ENCODE measurements around the gene GRID1.

The GRID1 gene

DNA sequence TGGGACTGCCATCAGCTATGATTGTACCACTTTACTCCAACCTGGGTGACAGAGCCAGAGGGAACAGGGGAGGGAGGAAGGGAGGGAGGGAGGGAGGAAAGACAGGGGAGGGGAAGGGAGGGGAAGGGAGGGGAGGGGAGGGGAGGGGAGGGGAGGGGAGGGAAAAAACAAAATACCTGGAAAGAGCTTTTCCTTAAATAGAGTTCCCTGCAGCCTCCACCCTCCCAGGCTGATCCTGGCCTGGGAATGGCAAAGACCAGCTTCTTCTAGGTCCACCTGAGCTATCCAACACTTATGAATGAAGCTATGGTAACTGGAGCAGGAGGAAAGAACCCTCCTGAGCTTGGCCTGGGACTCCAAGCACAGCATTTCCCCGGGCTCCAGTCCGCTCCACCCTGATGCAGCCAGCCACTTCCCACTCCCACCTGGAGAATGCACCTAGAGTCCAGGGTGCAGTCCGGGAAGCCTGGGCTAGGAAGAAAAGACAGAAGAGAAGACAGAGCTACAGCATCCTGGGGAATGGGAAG is 66.1 kb downstream of the GRID1 start:
- Mint-ChIP-seq H3K4me3 (no peak overlapping the region), H3K27ac (no peak overlapping the region), H3K27me3 (peaks cover 1% of the 10 kb centered on the region), H3K36me3 (no peaks in the 10 kb centered on the region), H3K4me1 (ENCODE audit: low read depth) (no peaks in the 10 kb centered on the region), H3K9me3 (ENCODE audit: low read depth) (no peaks in the 10 kb centered on the region)

DNA sequence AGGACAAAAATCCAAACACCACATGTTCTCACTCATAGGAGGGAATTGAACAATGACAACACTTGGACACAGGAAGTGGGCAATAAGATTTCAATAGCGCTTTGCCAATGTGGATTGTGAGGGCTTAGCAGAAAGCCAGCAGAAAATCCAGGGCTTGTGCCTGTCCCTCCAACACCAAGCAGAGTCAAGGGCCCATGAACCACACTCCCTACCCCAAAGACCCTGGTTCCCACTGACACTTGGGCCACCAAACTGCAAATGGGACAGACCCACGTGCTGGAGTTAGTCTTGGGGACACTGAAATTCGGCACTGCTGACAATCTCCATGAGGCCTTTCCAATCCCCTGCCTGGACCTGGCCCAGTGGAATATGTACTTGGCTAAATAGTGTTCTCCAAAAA is 67.0 kb downstream of the GRID1 start:
- Mint-ChIP-seq H3K36me3 (no peaks in the 10 kb centered on the region), H3K4me1 (ENCODE audit: low read depth) (no peaks in the 10 kb centered on the region), H3K4me3 (no peak overlapping the region), H3K9me3 (ENCODE audit: low read depth) (no peaks in the 10 kb centered on the region), H3K27me3 (peaks cover 1% of the 10 kb centered on the region), H3K27ac (no peak overlapping the region)

DNA sequence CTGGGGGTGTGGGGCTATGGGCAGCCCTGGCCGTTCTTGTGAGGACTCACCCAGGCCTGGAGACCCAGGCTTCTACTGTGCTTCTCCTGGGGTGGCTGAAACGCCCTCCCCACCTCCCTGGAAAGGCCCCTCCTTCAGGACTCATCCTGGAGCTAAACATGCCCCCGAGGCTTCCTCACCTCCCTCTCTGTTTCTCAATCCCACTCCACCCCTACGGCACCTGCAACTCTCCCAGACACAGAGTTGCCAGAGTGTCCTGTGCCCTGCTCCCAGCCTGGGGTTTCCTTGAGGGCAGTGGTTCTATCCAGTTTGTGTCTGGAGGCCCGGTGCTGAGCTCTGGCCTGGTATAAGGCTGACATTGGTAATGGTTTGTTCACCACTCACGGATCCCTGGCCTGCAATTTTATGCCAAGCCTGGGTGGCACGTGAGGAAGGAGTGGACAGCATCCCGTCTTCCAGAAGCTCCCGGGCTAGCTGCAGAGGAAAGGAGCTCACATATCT is 68.0 kb downstream of the GRID1 start:
- Mint-ChIP-seq H3K27ac (no peak overlapping the region), H3K4me1 (ENCODE audit: low read depth) (no peaks in the 10 kb centered on the region), H3K36me3 (no peaks in the 10 kb centered on the region), H3K9me3 (ENCODE audit: low read depth) (no peaks in the 10 kb centered on the region), H3K27me3 (peaks cover 1% of the 10 kb centered on the region), H3K4me3 (no peak overlapping the region)

DNA sequence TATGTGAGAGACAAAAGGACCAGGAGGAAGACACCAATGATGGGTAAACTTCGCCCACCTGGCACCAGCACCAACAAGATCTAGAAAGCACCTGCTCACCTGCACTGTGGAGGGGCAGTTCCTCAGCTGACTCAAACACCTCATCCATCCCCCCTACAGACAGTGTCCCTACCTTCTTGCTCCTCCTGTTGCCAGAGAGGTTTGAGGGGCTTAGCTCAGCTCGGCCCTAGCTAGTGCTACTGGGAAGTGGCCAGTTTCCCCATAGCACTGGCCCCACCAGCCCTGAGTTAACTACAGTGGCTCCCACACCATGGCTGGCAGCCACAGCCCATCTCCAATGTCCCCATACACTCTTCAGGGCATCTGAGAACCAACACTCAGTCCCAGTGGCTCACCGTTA is 70.8 kb downstream of the GRID1 start:
- Mint-ChIP-seq H3K27me3 (no peaks in the 10 kb centered on the region), H3K4me3 (no peak overlapping the region), H3K4me1 (ENCODE audit: low read depth) (no peaks in the 10 kb centered on the region), H3K9me3 (ENCODE audit: low read depth) (no peaks in the 10 kb centered on the region), H3K27ac (no peak overlapping the region), H3K36me3 (no peaks in the 10 kb centered on the region)

DNA sequence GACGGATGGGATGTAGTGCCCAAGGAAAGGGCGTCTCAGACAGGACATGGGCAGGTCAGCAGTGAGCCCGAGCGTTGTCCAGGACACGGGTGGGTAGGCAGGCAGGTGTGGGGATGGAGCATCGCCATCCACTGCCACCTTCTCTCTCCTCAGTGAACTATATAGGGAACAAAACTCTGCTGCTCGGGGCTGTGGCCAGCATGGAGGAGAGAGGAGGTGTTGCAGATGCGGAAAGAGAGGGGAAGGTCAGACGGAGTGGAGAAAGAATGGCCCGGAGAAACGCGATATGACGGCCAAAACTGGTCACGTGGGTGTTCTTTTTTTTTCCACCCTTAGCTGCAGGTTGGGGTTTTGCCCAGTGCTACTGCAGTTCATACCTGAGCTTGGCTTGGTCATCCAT is 71.2 kb downstream of the GRID1 start:
- Mint-ChIP-seq H3K27me3 (no peaks in the 10 kb centered on the region), H3K27ac (no peak overlapping the region), H3K36me3 (no peaks in the 10 kb centered on the region), H3K9me3 (ENCODE audit: low read depth) (no peaks in the 10 kb centered on the region), H3K4me1 (ENCODE audit: low read depth) (no peaks in the 10 kb centered on the region), H3K4me3 (no peak overlapping the region)

DNA sequence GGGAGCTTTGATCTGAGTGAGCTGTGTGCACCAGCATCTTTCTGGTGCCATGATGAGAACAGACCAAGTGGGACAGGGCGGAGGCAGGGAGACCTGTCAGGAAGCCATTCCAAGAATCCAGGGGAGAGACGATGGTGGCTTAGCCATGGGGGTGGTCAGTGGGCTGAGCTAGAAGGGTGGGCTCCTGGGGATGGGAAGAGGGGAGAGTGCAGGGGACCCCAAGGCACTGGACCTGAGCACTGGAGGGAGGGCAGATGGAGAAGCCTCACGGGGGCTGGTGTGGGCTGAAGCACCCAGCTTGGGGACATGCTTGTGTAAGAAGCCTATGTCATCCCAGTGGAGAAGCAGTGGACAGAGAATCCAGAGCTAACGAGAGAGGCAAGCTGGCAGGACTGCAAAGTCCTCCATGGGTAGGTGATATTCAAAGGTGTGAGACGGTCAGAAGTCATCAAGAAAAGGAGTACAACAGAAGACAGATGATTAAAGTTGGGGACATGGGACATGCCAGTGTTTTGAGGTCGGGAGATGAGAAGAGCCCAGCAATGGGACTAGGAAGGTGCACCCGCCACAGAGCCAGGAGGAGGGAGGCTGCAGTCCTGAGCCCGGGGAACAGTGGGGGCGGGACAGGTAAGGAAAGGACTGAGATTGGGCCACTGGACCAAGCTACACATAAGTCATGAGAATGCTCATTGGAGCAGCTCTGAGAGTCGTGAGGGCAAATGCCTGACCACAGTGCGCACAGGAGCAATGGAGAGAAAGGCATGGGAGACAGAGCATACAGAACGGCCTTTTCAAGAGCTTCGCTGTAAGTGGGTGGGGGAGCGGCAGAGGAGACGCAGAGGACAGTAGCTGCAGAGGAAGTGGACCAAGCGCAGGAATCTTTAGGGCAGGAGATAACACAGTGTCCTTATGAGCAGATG is 72.0 kb downstream of the GRID1 start:
- Mint-ChIP-seq H3K4me3 (no peak overlapping the region), H3K4me1 (ENCODE audit: low read depth) (no peaks in the 10 kb centered on the region), H3K27ac (no peak overlapping the region), H3K9me3 (ENCODE audit: low read depth) (no peaks in the 10 kb centered on the region), H3K36me3 (no peaks in the 10 kb centered on the region), H3K27me3 (no peaks in the 10 kb centered on the region)

DNA sequence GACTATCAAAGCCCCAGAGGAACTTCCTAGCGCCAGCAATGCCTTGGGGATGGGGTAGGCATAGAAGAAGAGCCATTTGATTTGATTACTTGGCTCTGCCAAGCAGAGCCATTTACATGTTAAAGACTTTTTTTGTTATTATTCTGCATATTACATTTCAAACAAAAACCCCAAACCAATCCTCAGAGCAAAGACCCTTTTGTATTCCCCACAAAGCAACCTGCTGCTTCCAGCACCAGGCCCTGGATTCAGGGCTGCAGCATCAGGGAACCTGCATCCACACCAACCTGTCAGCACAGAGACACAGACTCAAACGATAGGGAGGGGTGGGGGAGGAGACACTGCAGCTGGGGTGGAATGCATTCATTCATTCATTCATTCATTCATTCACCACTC is 73.2 kb downstream of the GRID1 start:
- Mint-ChIP-seq H3K4me1 (ENCODE audit: low read depth) (no peaks in the 10 kb centered on the region), H3K27ac (no peak overlapping the region), H3K9me3 (ENCODE audit: low read depth) (no peaks in the 10 kb centered on the region), H3K27me3 (no peaks in the 10 kb centered on the region), H3K4me3 (no peak overlapping the region), H3K36me3 (no peaks in the 10 kb centered on the region)

DNA sequence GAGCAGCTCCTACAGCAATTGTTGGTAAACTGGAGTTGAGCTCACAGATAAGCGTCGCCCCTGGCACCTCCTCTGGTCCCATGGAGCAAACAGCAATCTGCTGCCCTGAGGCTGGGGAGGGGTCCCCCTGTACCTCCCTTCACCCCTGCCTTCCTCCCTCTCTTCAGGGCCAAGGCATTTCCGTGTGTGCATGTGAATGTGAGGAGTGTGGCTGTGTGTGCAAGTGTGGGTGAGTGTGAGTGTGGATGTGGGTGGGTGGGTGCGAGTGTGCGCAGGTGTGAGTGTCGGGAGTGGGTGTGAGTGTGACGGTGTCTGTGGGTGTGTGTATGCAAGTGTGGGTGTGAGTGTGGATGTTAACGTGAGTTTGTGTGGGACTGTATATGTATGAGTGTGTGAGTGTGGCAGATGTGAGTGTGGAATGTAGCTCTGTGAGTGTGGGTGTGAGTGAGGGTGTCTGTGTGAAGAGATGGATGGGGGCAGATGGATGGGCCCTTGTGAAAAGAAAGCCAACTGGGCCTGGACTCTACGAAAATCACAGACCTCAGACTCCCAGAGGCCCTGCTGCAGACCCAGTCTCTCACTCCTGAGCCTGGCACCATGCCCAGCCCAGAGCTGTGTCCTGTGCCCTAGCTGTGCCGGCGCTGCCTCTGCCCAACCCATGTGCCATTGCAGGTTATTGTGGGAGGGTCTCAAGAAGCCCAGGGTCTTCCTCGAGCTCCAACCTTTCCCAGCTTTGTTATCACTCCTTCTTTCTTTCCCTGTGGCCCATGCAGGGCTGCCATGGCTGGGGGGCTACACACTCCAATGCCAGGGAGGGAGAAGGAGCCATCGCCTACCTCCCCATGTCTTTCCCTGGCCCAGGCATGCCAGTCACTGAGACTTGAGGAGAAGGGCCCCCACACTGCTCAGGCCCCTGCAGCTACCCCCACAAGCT is 73.9 kb downstream of the GRID1 start:
- no peaks in the 10 kb centered on the region for H3K36me3 Mint-ChIP-seq
- no peak overlapping the region for H3K4me3 Mint-ChIP-seq
- no peaks in the 10 kb centered on the region for H3K9me3 Mint-ChIP-seq (ENCODE audit: low read depth)
- no peak overlapping the region for H3K27ac Mint-ChIP-seq
- H3K4me1 Mint-ChIP-seq (ENCODE audit: low read depth): no peaks in the 10 kb centered on the region
- no peaks in the 10 kb centered on the region for H3K27me3 Mint-ChIP-seq

DNA sequence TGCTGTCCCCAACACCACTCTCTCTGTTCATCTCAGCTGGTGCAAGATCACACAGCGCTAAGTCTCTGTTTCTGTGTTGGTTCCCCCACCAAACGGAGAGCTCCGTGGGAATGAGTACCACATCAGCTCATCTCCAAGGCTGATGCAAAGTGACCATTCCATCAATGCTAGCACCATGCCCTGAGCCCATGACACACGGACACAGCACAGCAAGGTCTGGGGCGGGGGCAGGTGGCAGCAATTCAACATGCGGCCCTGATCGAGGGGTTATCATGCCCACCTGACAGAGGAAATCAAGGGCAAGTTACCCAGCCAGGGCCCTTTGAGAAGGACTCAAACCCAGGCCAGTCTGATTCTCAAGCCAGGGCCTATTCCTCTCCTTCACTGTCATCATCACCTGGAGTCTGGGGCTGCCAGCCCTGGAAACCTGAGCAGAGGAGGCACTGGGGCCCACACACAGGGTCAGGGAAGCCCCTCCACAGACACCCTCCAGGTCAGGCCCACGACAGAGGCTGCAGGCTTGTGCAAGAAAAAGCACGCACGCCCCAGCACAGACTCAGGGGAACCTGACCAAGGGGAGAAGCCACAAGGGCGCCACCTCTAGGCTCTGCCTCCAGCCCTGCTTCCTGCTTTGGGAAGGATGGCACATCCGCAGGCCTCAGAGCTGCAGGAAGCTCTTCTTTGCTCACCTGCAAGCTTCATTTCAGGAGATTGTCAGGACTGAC is 74.8 kb downstream of the GRID1 start:
- H3K4me3 Mint-ChIP-seq: no peak overlapping the region
- no peaks in the 10 kb centered on the region for H3K27me3 Mint-ChIP-seq
- no peaks in the 10 kb centered on the region for H3K36me3 Mint-ChIP-seq
- no peak overlapping the region for H3K27ac Mint-ChIP-seq
- no peaks in the 10 kb centered on the region for H3K4me1 Mint-ChIP-seq (ENCODE audit: low read depth)
- H3K9me3 Mint-ChIP-seq (ENCODE audit: low read depth): no peaks in the 10 kb centered on the region

DNA sequence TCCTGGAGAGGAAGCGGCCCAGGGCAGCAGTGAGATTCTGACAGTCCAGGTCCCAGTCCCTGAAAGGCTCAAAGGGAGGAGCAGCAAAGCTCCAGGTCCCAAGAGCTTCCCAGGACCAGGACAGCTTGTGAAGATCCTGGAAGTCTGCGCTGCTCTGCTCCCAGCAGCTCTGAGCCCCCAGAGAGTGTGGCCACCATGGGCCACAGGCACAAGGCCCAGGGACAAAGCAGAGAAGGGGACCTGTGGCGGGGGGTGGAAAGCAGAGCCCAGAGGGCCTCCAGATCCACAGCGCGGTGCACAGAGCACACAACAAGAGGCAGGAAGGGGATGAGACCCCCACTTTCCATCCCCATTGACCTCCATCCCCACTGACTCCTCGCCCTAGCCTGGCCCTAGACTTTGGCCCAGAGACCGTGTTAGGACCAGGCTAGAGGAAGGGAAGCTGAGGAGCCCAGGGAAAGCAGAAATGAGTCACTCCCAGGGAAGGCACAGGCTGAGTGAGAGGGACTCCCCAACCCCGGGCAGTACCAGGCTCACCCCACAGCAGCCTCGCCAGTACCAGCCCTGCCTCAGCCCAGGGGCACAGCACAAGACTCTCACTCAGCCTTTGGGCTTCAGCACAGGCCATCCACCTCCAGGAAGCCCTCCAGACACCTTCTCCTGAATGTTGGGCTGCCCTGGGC is 75.5 kb downstream of the GRID1 start:
- no peak overlapping the region for H3K4me3 Mint-ChIP-seq
- H3K27me3 Mint-ChIP-seq: no peaks in the 10 kb centered on the region
- H3K9me3 Mint-ChIP-seq (ENCODE audit: low read depth): no peaks in the 10 kb centered on the region
- no peaks in the 10 kb centered on the region for H3K4me1 Mint-ChIP-seq (ENCODE audit: low read depth)
- H3K27ac Mint-ChIP-seq: no peak overlapping the region
- H3K36me3 Mint-ChIP-seq: no peaks in the 10 kb centered on the region

DNA sequence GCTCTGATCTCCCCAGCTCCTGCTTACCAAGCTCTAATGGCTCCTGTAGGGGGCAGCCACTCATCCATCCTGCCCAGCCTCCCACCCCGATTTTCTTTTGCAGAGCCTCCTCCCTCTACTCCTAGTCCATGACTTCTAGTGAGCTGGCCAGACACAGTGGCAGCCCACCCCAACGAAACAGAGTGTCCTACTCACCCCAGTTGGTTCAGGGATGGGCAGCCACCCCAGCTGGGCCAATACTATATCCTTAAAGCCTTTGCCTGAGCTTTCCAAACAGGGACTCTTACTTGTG is 77.1 kb downstream of the GRID1 start:
- no peaks in the 10 kb centered on the region for H3K27me3 Mint-ChIP-seq
- no peaks in the 10 kb centered on the region for H3K36me3 Mint-ChIP-seq
- H3K27ac Mint-ChIP-seq: no peak overlapping the region
- H3K9me3 Mint-ChIP-seq (ENCODE audit: low read depth): no peaks in the 10 kb centered on the region
- no peak overlapping the region for H3K4me3 Mint-ChIP-seq
- H3K4me1 Mint-ChIP-seq (ENCODE audit: low read depth): no peaks in the 10 kb centered on the region

DNA sequence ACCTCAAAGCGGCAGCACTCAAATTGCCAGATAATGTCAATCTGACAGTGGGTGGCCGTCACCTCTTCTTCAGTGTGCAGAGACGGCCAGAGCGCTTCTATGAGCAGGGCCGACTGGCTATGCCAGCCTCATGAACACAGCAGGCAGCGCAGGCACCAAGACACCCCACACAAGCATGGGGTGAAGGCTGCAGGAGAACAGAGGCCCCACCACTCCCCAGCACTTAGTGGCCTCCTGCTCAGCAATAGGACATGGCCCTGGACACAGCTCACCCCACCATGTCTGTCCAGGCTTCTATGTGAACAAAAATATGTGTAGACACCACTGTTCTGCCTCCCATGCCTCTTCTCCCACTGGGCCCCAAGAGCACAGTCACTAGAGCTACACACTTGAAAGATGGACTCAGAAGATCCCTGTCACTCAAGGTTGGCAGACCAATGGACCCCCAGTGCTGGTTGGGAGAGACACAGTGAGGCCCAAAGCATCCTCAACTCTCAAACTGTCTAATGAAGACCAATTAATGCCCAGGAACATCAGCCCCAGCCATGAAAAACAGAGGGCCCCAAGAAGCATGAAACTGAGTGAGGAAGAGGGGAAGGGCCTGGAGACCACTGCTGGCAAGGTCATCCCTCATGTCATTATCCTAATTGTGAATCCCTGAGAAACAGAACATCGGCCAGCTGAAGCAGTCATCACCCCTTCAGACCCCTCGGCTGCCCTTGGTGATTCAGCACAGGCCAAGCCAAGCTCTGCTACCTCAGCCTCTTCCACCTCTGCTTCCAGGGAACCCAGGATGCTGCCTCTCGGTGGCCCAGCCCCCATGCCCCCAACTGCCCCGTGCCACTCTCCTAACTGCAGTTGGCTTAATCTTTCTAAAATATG is 77.7 kb downstream of the GRID1 start:
- H3K4me1 Mint-ChIP-seq (ENCODE audit: low read depth): no peaks in the 10 kb centered on the region
- no peaks in the 10 kb centered on the region for H3K9me3 Mint-ChIP-seq (ENCODE audit: low read depth)

DNA sequence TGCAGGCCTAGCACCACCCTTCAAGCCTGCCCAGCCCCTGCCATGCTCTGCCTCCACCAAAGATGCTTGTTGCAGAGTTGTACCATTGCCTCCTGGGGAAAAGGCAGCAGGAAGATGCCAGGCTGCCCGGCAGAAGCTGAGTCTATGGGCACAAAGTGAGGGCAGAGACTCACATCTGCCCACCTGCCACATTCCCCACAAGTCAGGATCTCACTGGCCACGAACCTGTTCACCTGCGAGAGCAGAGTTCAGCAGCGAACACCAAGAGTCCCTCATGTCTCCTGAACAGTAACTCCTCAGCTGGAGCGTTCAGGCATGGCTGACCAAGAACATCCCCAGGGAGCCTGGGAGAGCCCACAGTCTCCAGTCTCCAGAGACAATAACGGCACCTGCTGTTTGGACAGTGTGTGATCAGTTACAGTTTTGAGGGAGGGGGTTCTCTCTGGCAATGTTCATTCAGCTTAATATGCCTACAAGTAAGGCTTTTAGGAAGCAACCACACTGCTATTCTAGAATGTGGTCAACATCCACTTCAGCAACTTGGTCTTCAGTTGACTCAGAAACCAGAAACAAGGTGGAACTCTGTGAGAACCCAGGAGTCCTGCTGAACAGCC is 78.5 kb downstream of the GRID1 start:
- no peak overlapping the region for H3K27ac Mint-ChIP-seq
- no peaks in the 10 kb centered on the region for H3K36me3 Mint-ChIP-seq
- H3K4me1 Mint-ChIP-seq (ENCODE audit: low read depth): no peaks in the 10 kb centered on the region
- H3K4me3 Mint-ChIP-seq: no peak overlapping the region
- no peaks in the 10 kb centered on the region for H3K9me3 Mint-ChIP-seq (ENCODE audit: low read depth)
- H3K27me3 Mint-ChIP-seq: peaks cover 8% of the 10 kb centered on the region

More for the DNA sequence above, 77.7 kb downstream of the GRID1 start:
- Mint-ChIP-seq H3K36me3 (no peaks in the 10 kb centered on the region), H3K27me3 (peaks cover 3% of the 10 kb centered on the region), H3K4me3 (no peak overlapping the region), H3K27ac (no peak overlapping the region)

Measured in activated naive CD8-positive, alpha-beta T cell (primary cell).